ENCODE measurements around the gene TLE7. TPM values are rescaled to one million over a fixed set of nuclear protein-coding genes. Genes with fewer than 3 reads are reported as not detected.
A peak's percentile ranks its signal among the peaks of the same experiment; 100 is the strongest.

Gene TLE7
- total RNA-seq, 4 donors from 2014 or later: not detected

DNA sequence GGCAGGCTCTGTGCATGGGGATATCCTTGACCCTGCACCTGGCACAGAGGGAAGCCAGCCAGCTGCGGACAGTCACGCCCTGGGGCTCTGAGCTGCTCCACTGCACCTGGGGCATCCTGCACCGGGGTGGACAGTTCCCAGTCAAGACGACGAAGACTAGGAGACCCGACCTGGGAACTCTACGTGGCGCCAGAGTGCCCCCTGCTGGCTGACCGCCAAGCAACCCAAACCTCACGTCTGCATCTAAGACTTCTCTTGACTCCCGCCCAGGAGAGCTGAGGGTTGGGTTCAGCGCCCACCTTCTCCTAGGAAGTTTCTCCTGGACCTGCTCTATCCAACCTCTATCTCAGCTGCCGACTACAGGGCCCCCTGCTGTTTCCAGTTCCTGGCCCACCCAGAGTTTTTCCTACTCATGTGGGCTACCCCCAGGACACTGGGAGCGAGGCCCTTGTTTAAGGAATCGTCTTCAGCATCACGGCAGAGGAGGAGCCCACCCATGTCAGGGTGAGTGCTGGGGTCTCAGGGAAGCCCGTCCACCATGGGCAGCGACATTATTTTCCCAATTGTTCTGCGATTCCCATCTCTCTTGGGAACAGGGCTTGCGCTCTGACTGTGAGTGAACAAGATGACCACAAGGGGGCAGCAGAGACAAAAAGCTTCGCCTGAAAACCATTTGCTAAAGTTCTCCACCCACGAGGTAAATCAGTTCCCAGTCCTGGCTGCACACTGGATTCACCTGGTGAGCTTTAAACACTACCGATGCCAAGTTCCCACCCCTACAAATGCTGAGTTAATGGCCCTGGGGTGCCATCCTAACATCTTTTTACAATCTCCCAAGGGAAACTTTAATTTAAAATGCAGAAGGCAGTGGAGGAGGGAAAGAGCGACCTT, 29.3 kb downstream of the TLE7 start:
- 9 to 10% methylated on average over 23 to 24 of the region's 24 CpGs for WGBS, 2 donors
- DNase-seq (ENCODE audit: low spot score in 2 of 2): peak; percentile 67 to 90
- H3K4me3 ChIP-seq (ENCODE audit: low read depth, poor library complexity, severe bottlenecking): no peak overlapping the region
- no peak for TF ChIP-seq POLR2A (IDR thresholded peaks at IDR 0.05)
- TF ChIP-seq, protein P1, sequence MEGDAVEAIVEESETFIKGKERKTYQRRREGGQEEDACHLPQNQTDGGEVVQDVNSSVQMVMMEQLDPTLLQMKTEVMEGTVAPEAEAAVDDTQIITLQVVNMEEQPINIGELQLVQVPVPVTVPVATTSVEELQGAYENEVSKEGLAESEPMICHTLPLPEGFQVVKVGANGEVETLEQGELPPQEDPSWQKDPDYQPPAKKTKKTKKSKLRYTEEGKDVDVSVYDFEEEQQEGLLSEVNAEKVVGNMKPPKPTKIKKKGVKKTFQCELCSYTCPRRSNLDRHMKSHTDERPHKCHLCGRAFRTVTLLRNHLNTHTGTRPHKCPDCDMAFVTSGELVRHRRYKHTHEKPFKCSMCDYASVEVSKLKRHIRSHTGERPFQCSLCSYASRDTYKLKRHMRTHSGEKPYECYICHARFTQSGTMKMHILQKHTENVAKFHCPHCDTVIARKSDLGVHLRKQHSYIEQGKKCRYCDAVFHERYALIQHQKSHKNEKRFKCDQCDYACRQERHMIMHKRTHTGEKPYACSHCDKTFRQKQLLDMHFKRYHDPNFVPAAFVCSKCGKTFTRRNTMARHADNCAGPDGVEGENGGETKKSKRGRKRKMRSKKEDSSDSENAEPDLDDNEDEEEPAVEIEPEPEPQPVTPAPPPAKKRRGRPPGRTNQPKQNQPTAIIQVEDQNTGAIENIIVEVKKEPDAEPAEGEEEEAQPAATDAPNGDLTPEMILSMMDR (IDR thresholded peaks at IDR 0.05): peak in 1 of 3 donors; percentile 21
- intact Hi-C loops (cut with DNase I; ENCODE audit: low total_unique reads): loop anchor here (10.0 kb wide), 1 partner anchor 92 kb away; no protein-coding TSS in a partner anchor

DNA sequence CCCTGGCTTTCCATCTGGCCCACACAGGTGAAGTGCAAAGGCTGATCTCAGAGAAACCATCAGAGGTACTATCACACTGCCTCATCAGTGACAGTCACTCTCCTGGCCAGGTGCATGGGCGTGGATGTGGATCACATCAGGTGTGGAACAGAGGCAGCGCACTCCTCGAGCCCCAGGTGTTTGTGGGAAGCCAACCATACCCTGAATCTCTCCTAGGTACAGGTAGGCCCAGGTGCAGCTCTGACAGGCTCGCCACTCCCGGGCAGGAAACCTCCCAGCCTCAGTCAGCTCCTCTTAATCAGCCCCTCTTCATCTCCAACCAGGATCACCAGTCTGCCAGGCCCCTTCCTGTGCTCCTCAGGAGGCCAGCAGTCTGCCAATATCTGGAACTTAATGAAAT, 31.7 kb downstream of the TLE7 start:
- H3K4me3 ChIP-seq (ENCODE audit: low read depth, poor library complexity, severe bottlenecking): no peak overlapping the region
- 68 to 72% methylated on average over 5 of the region's 5 CpGs for WGBS, 2 donors
- intact Hi-C loops (cut with DNase I; ENCODE audit: low total_unique reads): loop anchor here (10.0 kb wide), 1 partner anchor 95 kb away; no protein-coding TSS in a partner anchor
- TF ChIP-seq, protein P1 (IDR thresholded peaks at IDR 0.05): no peak
- no peak for TF ChIP-seq POLR2A (IDR thresholded peaks at IDR 0.05)
- DNase-seq (ENCODE audit: low spot score in 2 of 2): no peak

DNA sequence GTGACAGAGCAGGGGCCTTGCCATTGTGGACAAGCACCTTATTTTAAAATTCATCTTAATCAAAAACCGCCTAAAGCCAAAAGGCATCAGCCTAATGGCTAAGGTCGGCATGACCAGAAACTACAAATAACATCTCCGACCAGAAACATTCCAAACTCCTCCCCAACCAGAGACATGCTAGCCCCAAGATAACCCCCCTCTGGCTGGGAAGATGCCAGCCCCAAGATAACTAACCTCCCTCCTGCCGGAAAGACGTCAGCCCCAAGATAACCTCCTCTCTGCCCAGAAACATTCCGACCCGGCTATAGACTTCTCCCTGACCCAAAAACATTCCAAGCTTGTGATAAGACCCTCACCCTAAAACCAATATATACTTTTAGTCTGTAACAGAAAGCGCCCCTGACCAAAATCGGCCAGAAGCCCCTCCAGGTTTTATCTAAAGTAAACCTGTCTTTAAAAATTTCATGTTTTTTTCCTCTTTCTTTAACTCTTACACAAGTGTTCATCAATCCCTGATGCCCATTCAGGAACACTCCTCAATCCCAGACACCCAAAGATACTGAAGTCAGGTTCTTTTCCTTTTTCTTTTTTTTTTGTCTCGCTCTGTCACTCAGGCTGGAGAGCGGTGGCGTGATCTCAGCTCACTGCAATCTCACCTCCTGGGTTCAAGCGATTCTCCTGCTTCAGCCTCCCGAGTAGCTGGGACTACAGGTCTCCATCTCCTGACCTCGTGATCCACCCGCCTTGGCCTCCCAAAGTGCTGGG, 32.7 kb downstream of the TLE7 start:
- 75 to 76% methylated on average over 16 of the region's 16 CpGs for WGBS, 2 donors
- no peak for DNase-seq (ENCODE audit: low spot score in 2 of 2)
- TF ChIP-seq POLR2A (IDR thresholded peaks at IDR 0.05): no peak
- TF ChIP-seq, protein P1 (IDR thresholded peaks at IDR 0.05): no peak
- no peak overlapping the region for H3K4me3 ChIP-seq (ENCODE audit: low read depth, poor library complexity, severe bottlenecking)
- intact Hi-C loops (cut with DNase I; ENCODE audit: low total_unique reads): no loop called here

DNA sequence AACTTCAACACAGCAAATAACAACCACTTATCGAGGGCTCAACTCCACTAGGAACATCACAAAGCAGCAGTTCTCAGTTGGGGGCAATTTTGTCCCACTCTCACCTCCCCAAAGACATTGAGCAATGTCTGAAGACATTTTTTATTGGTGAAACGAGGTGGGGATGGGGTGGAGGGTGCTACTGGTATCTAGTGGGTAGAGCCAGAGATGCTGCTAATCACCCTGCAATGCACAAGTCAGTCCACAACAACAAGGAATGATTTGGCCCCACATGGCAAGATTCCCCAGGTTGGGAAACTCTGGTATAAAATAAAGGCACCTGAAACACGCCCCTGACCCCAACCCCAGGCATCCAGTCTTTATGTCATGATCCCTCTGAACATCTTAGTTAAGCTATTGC, 33.3 kb downstream of the TLE7 start:
- no peak overlapping the region for H3K4me3 ChIP-seq (ENCODE audit: low read depth, poor library complexity, severe bottlenecking)
- no peak for DNase-seq (ENCODE audit: low spot score in 2 of 2)
- no peak for TF ChIP-seq POLR2A (IDR thresholded peaks at IDR 0.05)
- TF ChIP-seq, protein P1 (IDR thresholded peaks at IDR 0.05): no peak
- 55 to 56% methylated on average over 3 of the region's 3 CpGs for WGBS, 2 donors
- intact Hi-C loops (cut with DNase I; ENCODE audit: low total_unique reads): no loop called here

DNA sequence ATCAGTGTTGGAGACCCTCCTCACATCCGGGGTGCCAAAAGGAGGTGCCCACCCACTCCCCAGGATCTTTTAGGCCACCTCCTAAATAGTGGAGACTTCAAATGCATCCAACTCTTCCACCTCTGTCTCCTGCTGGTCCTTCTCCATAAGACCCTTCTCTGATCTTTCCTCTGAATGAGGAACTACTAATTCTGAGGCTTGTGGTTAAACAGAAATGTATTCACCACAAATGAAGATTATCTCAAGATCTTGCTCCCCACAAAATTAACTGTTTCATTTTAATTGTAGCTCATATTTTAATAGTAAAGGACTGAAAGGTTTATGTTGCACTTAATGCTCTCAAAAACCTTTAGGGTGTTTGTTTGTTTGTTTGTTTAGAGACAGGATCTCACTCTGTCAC, 34.1 kb downstream of the TLE7 start:
- WGBS, 2 donors: 55 to 76% methylated on average over 1 of the region's 1 CpG
- intact Hi-C loops (cut with DNase I; ENCODE audit: low total_unique reads): no loop called here
- no peak for TF ChIP-seq POLR2A (IDR thresholded peaks at IDR 0.05)
- TF ChIP-seq, protein P1 (IDR thresholded peaks at IDR 0.05): no peak
- no peak for DNase-seq (ENCODE audit: low spot score in 2 of 2)
- H3K4me3 ChIP-seq (ENCODE audit: low read depth, poor library complexity, severe bottlenecking): no peak overlapping the region

Measured in lower leg skin (tissue), 4 donors.